Activated CD8-positive, alpha-beta memory T cell treated with anti-CD3 and anti-CD28 coated beads for 1 hour (primary cell): ENCODE measurements around the gene SCRN2.

Source experiments
- DNase-seq, 2 donors: peaks; one replicate each; pipeline ENCODE4 v3.0.0-alpha.2; 2020; ENCODE audit warnings: low read depth in 1 of 2; ENCODE audit errors: extremely low read depth in 1 of 2

The SCRN2 gene

DNA sequence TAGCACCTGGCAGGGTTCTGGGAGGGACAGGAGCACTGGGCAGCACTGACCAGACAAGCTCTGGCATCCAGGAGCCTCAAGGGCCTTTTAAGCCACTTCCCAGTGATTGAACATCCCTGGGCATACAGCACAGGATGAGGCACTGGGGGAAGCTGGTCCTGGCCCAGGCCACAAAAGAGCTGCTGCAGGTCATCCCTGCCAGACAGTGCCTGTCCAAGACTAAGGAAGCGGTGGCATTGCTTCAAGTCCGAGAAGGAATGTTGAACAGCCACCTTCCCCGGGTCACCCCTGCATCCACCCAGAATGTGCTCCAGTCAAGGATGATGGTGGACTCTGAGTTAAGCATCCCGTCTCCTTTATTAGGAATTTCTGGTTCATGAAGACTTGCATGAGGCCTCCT, 18.3 kb downstream of the SCRN2 start:
- no peak for DNase-seq

DNA sequence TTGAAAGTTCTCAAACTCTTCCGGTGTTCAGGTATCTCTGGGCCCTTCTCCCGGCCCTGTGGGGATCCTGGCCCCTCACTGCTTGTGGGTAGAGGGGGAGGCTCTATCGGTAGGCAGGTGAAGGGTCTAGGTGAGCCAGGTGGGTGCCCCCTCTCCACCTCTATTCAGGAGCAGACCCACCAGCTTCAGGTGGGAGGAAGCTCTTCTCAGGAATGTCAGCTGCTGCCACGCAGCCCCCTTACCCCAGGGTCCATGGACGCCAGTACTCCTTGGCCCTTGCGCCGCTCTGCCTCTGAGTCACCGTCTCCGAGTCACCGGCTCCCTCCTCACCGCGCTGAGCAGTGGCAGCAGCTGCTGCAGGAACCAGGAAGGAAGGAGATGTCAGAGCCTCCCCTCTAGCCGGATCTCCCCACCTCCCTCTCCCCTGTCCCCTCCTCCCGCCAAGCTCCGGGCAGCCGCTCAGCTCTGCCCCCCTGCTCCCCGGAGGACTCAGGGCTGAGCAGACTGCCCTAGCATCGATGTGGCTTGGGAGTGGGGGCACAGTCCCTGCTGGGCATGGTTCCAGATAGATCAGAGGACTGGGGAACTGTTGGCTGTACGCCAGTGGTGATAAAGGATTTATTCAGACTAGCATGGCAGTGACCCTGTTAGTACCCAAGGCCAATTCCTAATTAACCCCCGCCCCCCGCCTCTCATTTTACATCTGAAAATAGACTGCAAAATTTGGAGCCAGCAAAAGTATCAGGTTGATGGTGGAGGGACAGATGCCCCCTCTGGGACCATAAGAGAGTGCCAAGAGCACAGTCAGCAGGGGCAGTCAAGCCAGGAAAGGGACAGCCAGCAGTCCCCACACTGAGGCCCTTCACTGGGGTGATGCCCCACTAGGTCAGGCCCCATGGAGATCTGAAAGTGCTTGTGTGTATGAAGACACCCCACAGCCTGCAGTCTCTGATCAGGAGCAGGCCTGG, 19.4 kb downstream of the SCRN2 start, which contains the start of gene OSBPL7:
Gene OSBPL7 (minus strand): TSS at position 371 of the 968 bp plus-strand sequence. CDS start 1,516 bp downstream, outside the sequence.
- peak; percentile 63 to 68 for DNase-seq

DNA sequence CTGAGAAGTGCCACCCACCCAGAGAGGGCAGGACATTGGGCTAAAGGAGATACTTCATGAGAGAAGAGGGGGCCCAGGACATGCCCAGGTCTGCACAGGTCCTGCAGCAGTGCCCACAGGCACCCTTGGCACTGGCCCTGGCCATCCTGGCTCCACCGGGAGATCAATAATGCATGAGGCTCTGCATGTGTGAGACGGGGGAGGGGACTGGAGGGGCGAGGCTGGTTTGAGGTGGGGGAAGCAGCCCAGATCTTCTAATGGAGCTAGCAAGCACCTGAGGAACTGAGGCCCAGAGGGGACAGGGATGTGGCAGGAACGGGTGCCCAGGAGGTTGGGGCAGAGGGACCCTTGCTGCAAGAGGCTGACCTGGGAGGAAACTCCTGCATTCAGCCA, 20.0 kb downstream of the SCRN2 start:
- no peak for DNase-seq

DNA sequence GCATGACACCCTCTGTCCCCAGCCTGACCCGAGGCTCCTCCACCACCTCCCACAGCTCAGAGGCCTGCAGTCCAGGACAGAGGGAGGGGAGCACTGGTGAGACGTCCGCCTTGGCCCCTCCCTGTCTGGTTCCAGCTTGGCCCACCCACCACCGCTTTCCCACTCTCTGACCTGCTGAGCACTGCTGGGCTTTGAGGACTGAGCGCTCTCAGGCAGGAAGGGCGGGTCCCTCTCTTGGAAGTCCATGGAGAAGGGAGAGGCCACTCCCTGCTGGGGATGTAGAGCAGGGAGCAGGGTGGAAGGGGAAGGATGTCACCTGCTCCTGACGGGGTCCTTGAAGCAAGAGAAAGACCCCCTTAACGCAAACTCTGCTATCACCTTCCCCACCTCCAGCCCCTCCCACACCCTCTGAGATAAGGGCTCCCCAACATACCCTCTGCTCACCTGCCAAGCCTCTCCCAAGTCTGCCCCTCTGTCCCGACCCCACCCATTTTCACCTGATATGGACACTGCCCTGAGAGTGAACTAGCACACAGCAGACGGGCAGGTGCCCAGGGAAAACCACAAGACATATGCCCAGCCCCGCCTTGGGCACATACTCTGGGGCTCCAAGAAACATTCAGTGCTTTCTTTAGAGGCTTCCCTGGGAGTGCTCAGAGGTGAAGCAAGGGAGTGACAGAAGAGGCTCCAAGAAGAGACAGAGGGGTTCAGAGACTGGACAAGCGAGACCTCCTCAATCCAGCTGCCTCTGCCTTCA, 20.9 kb downstream of the SCRN2 start:
- no peak for DNase-seq

DNA sequence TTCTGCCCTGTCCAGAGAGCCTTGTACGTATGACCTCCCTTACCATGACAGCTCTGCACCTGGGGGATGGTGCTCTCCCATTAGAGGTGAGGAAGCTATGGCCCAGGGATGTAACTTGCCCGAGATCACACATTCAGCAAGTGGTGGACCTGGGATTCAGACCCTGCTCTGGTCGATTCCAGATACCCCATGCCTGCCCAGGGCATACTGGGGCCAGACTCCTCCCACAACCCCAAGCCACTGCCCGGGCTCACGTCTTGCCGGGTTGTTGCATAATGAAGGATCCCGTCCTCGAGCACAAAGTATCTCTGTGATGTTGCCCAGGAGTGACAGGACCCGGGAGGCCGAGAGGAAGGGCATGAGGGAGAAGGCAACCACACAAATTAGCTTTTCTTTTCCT, 21.6 kb downstream of the SCRN2 start:
- DNase-seq: no peak

DNA sequence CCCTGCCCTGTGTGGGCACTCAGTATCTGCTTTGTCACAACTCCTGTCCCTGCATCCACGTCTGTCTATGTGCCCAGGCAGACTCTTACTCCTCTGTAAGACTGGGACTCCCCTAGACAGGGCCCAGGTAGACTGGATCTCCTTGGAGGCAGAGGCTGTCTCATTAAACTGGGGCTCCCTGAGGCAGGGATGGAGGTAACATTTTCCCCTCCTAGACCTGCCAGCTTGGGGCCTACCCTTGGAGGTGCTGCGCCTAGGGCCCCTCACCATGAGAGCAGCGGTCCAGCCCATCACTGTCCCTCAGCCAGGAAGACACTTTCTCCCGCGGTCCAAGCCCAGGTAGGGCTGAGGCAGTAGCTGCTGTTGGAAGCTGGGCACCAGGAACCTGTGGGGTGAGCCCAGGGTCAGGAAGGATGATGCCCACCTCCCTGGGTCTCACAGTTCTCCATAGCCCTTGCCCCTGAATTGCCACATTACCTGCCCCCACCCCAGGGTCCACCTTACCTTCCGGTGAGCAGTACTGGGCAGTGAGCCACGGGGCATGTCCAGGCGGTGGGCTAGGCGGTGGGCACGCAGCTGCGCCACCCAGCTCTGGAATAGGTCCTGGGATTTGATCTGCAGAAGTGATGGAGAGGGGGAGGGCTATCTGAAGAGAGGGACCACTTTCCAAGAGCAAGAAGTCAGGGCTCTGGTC, 22.9 kb downstream of the SCRN2 start:
- no peak for DNase-seq

DNA sequence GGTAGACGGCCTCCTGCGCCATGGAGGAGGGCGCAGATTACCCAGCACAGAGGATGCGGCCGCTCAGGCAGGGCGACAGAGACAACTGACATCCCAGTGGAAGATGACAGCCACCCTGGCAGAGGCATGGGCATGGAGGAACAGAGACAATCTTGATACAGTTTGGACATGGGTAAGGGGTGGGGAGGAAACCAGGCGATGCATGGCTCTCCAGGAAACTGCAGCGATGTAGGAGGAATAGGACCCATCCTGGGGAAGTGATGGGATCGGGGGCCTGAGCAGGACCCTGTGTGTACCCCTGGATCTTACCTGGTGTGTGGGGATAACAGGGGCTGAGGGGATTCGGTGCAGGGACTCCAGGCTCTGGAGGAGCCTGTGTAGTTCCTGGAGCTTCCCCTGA, 24.1 kb downstream of the SCRN2 start:
- no peak for DNase-seq

DNA sequence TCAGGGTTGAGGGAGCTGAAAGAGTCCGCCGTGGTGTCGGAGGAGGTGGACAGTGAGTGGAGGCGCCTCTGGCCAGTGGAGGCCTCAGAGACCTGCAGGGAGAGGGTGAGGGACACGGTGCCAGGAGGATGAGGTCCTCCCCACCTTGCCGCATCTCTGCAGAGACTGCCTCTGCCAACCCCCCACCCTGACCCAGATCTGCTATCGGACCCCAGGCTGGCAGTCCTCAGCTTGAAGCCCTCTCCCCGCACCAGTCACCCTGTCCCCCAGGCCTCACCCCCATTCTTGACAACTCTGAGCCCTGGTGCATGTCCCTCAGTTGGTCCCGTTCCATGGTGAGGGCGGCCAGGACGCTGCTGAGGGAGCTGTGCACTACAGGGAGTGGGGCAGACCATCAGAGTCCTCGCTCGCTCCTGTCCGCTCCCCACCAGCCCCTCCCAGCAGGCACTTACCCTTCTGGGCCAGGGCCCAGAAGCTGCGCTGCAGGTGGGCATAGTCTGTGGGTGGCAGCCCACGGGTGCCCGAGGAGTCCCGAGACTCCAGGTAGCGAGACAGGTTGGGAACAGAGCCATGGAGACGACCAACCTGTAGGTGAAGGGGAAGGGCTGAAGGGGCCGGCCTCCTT, 24.9 kb downstream of the SCRN2 start:
- DNase-seq: no peak

DNA sequence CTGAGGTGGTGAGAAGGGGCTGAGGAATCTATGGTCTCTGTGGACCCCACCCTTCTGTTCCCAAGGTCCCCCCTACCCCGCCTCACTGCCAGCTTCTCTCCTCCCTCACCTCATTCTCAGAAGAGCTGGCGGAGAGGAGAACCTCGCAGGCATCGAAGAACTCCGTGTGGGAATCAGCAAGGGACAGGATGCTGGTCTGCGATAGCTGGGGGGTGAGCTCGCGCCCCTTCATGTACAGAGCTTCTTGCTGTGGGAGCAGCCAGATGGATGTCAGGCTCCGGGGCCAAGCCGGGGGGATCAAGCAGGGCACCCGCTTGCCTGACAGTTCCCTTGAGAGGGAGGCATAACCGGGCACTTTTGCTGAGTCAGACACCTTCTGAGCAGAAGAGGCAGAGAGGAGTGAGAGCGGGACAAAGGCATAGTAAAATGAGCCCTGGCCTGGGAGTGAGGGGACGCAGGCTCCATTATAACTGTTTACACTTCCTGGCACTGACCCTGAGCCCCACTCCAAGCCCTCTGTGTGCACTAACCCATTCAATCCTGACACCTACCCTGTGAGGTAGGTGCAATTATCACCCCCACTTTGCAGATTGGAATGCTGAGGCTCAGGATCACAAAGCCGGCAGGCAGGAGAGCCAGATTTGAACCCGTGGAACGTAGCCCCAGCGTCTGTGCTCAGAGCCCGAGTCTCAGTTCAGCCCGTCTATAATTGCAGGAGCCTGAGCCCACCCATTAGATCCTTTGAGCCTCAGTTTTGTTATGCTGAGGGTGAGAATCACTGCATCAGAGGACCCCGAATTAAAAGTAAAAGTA, 25.8 kb downstream of the SCRN2 start:
- no peak for DNase-seq

DNA sequence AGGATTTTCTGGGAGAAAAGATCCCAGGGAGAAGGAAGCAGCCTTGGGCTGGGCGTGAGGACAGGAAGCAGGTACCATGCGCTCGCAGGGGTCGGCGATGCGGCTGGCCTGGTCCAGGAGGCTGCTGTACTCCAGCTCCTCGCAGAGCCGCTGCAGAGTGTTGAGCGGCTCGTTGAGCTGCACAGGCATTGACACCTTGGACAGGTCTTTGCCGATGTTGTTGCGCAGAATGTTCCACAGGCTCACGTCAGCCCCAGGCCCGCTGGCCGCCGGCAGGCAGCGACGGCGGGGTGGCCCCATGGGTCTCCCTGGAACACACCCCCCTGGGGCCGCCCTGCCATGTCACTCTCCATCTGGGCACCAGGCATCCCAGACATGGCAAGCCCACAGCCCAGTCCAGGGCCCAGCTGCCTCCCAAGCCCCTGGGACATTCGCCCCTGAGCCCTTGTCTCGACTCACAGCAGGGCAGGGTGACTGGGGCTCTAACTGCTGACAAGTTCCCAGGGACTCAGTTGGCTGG, 27.5 kb downstream of the SCRN2 start:
- no peak for DNase-seq

DNA sequence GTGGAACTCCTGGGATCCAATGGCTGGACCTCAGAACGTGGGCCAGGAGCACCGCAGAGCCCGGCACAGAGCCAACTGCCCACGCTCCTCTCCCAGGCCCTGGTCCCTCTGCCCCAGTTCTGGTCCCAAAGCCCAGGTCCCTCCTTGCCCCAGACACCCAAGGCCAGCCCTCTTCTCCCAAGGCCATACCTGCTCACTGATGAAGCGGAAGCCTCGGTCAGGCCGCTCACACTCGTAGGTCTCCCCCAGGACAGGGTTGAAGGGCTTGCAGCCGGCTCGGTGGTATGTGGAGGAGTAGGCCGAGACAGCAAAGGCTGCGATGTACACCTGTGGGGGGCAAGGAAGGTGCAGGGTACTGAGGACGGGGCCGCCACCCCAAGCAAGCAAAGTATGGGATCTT, 28.0 kb downstream of the SCRN2 start:
- DNase-seq: no peak

DNA sequence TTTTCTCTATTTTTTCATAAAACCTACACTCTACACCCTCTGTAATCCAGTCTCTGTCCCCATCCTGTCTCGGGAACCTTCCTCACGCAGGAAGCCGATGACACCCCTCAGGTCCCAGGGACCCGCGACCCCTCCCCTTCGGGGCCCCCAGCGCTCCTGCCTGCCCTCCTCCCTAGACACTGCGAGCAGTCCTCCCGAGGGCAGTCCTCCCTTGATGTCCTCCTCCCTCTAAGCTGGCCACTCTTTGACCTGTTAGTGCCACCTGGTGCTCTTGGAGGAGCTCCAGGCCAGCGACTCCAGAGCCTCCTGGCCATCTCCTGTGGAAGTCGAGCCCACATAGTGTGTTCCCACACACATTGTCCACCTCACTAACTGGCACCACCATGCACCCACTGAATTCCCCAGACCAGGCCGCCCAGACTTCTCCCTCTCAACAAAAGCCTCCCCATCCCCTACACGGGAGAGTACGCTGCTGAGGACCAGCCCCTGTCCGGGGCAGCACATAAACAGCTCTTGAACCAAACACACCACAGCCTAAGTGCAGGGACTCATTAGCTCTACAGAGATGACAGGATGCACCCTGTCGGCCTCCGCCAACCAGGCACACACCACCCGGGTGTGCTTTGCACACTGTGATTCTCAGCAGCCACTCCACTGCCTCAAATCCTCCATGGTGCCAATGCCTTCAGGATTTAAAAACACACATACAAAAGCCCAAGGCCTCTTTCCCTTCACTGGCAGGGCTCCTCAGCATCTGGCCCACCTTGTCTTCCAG, 28.7 kb downstream of the SCRN2 start:
- no peak for DNase-seq

DNA sequence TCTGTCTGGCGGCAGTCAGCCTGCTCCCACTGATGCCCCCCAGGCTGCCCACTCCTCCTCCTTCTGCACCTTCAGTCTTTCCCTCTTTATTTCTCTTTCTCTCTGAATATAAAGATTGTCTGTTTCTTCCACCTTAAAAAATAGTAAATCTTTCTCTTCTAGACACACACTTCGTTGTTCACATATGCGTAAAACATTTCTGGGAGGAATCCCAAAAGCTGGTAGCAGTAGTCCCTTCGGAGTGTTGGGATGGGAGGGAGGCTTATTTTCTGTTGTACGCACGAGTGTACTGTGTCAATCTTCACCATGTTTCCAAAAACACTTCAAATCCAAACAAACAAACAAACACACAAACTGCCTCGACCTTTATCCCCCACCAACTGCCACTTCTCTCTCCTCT, 29.4 kb downstream of the SCRN2 start:
- DNase-seq: no peak

DNA sequence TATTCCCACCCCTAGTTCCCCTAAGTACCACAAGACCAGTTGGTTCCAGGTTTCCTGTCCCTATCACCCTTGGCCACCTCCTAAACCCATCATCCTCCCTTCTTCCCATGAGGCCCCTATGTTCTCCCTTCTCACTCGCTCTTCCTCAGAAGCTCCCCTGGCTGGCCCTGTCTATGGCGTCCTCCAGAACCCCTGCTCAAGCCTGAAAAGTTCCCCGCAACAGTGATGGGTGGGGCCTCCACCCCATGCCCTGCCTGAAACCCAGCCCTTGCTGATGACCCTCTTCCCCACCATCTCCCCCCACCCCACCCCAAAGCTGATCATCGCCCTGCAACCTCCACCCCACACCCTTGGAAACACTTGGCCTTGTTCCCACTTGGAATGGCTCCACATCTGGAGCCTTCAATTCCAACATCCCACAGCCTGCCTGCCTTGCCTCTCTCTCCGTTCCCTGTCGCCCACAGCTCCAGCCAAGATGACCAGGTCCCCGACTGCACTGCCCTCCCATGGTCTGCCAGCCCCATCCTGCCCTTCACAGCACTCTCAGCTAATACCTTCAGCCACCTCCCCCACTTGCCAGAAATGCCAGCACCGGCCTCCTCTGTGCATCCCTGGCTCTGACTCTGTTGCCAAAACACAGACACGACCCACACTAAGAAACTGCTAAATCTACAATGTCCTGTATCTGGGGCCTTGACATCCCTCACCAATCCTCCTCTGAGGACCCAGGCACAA, 30.0 kb downstream of the SCRN2 start:
- no peak for DNase-seq

DNA sequence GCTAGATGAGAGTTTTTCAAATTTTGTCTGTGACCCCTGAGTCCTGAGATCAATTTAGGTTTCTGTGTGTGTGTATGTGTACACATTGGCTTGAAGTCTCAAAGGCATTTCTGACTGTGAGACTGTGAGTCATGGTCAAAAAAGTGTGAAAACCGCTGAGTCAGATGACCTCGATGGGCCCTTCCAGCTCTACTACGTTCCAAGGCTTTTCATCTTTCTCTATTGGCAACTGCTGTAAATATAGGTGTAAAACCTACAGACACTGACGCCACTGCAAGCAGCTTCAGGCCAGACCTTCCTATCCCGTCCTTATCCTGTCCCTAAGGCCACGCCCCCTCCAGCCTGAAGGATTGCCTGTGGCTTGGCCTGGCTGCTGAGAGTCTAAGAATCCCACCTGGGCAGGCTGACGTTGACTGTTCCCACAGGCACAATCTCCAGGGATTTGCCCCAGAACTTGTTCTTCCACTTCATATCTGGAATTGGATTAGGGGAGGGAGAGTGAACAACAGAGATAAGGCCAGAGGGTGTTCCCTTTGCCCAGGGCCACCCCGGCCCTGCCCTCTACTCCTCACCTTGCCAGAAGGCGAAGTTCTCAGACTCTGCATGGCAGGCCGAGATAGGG, 30.8 kb downstream of the SCRN2 start:
- no peak for DNase-seq

DNA sequence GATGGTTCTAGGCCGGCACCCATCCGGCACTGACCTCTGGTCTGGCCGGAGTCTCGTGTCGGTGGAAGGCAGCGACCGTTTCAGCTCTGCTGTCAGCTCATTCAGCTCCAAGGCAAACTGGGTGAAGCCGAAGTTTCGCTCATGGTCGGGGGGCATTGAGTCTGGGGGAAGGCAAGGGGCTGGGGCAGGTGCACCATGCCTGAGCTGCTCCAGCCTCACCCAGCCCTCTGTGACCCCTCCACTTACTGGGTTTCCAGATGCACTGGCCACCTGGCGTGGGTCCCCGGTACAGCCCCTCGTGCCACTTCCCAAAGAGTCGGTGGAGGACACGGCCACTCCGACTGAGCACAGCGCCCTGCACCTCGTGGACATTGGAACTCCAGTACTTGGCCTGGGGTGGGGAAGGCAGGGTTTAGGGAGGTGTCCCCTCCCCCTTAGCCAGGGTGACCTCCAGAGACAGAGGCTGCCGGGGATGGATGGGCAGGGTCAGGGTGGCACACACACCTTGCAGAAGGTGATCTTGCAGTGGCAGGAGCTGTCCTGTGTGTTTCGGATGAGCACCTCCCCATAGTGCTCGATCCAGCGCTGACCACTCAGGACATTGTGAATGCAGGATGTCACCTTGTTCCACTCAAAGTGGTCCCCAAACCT, 32.1 kb downstream of the SCRN2 start:
- no peak for DNase-seq

DNA sequence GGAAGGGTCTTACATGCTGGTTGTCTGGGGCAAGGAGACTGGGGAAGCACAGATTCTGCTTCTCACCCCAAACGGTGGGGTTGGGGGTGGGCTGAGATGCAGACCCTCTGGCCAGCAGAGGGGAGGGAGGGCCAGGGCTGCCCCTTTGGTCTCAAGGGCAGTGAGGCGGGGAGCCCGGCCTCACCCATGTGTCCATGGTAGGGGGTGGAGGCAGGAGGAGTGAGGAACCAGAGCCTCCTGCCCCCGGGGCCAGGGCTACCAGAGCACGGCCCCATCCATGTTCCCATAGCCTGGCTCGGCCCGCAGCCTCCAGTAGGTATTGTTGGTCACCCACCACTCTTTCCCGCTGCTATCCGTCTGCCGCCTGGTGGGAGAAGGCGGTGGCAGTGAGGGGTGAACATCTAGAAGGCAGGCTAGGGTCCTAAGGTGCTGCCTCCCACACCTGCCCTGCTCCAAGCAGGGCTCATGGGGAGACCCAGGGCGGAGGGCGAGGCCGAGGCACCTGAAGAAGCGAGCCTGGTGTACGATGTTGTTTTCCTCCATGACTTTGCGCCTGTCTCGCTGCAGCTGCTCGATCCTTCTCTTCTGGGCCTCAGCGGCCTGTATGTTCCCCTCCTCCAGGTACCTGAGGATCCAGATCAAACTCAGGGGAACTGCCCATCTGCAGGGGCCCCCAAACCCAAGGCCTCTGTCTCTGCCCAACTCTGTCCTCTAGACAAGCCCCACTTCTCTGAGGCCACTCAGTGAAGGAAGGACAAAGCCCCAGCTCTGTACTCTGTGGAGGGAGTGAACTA, 32.8 kb downstream of the SCRN2 start:
- DNase-seq: no peak
